CD8-positive, alpha-beta memory T cell (primary cell): ENCODE results near the gene FOXP4. TPM values are rescaled to one million over a fixed set of nuclear protein-coding genes. Genes with fewer than 3 reads are reported as not detected.

Experiments
- CTCF ChIA-PET: fragments of 350-600 bp; sonication (Branson Sonifier 250); formaldehyde crosslinking; loops from one replicate; lab custom pipeline; 2021; ENCODE audit warnings: antibody characterized with exemption; lab: Charles Lee
- POLR2A ChIA-PET: fragments of 350-600 bp; sonication (Branson Sonifier 250); formaldehyde crosslinking; loops from one replicate; lab custom pipeline; 2021; ENCODE audit warnings: antibody characterized with exemption; lab: Charles Lee
- DNase-seq, 5 donors: peaks; one replicate each; pipeline versions ENCODE4 v3.0.0 to v3.0.0-alpha.2; 2020 to 2022; ENCODE audit warnings: mixed read lengths in 1 of 5
- H3K27ac ChIP-seq: one replicate; pipeline ENCODE4 v1.7.0; 2013; ENCODE audit warnings: low read depth, mild to moderate bottlenecking, low read length, moderate library complexity
- H3K27me3 ChIP-seq: 2 replicates; pipeline ENCODE4 v1.7.0; 2013; ENCODE audit warnings: low read length, mild to moderate bottlenecking; ENCODE audit not compliant: insufficient read depth, poor library complexity, severe bottlenecking
- H3K36me3 ChIP-seq: 2 replicates; pipeline ENCODE4 v1.7.0; 2013; ENCODE audit warnings: mild to moderate bottlenecking, low read length, moderate library complexity; ENCODE audit not compliant: insufficient read depth
- H3K4me1 ChIP-seq: 2 replicates; pipeline ENCODE4 v1.7.0; 2013; ENCODE audit warnings: mild to moderate bottlenecking, low read length, moderate library complexity; ENCODE audit not compliant: insufficient read depth
- H3K4me3 ChIP-seq: 2 replicates; pipeline ENCODE4 v1.7.0; 2013; ENCODE audit warnings: mild to moderate bottlenecking, low read length
- H3K9me3 ChIP-seq: 2 replicates; pipeline ENCODE4 v1.7.0; 2013; ENCODE audit warnings: mild to moderate bottlenecking, low read length
- H3K27ac Mint-ChIP-seq, 8 donors: one replicate each; pipeline ENCODE4 v1.8.0; 2020 to 2021; ENCODE audit warnings: mixed read lengths in 8 of 8, mild to moderate bottlenecking in 6 of 8, inconsistent platforms in 3 of 8, moderate library complexity in 3 of 8
- H3K27me3 Mint-ChIP-seq, 2 donors: one replicate each; pipeline ENCODE4 v1.8.0; 2020 to 2021; ENCODE audit warnings: mixed read lengths in 2 of 2, mild to moderate bottlenecking in 1 of 2, moderate library complexity in 1 of 2
- H3K36me3 Mint-ChIP-seq, 3 donors: one replicate each; pipeline ENCODE4 v1.8.0; 2020 to 2021; ENCODE audit warnings: mixed read lengths in 3 of 3, inconsistent platforms in 1 of 3, mild to moderate bottlenecking in 1 of 3
- H3K4me1 Mint-ChIP-seq, 3 donors: one replicate each; pipeline ENCODE4 v1.8.0; 2020 to 2021; ENCODE audit warnings: mixed read lengths in 3 of 3, inconsistent platforms in 1 of 3, mild to moderate bottlenecking in 1 of 3
- H3K4me3 Mint-ChIP-seq, 7 donors: one replicate each; pipeline ENCODE4 v1.8.0; 2020 to 2021; ENCODE audit warnings: mixed read lengths in 7 of 7, mild to moderate bottlenecking in 6 of 7, moderate library complexity in 4 of 7, inconsistent platforms in 2 of 7
- H3K9me3 Mint-ChIP-seq, 5 donors: one replicate each; pipeline ENCODE4 v1.8.0; 2020 to 2022; ENCODE audit warnings: mixed read lengths in 5 of 5, mild to moderate bottlenecking in 3 of 5, moderate library complexity in 2 of 5, inconsistent platforms in 1 of 5
- polyA plus RNA-seq: library from polyadenylated mRNA; unstranded; fragments of 300-500 nt; fragmentation: Illumina TruSeq; gene quantifications from one replicate; pipeline ENCODE4 v1.2.3, GENCODE V29; 2021
- total RNA-seq, 2 experiments: library from RNA; stranded (reverse); gene quantifications; one replicate each; pipeline ENCODE4 v1.2.3, GENCODE V29; 2021

FOXP4 gene
- total and polyA plus RNA-seq, 3 experiments from 2014 or later: 1.6 to 22.3 (median 22.2) TPM

- Histone ChIP-seq H3K4me3 (no peak overlapping the region), H3K4me1 (peaks cover 42% of the 10 kb centered on the region), H3K9me3 (no peaks in the 10 kb centered on the region), H3K36me3 (no peaks in the 10 kb centered on the region), H3K27ac (no peak overlapping the region), H3K27me3 (peaks cover 23% of the 10 kb centered on the region)
- peaks cover 5 to 10% of the 10 kb centered on the region in 2 donors for H3K27me3 Mint-ChIP-seq
- H3K4me3 Mint-ChIP-seq: peak overlapping the region in 2 of 7 donors; percentile 66 to 82
- peak overlapping the region in 1 of 8 donors; percentile 36 for H3K27ac Mint-ChIP-seq
- H3K9me3 Mint-ChIP-seq: no peaks in the 10 kb centered on the region
- H3K4me1 Mint-ChIP-seq: peaks cover 24 to 35% (median 35%) of the 10 kb centered on the region in 3 donors
- DNase-seq: peak in 2 of 5 donors; percentile 39 to 45
- ChIA-PET POLR2A (interaction anchor here (0.6 to 1.2 kb wide), 2 partner anchors 15 to 267 kb away, joined by 3 to 6 read pairs; no protein-coding TSS in a partner anchor), CTCF (interaction anchor here (1.3 kb wide), 1 partner anchor 40 kb away, joined by 3 read pairs; no protein-coding TSS in a partner anchor)
- H3K36me3 Mint-ChIP-seq: peaks cover 2 to 6% (median 2%) of the 10 kb centered on the region in 3 donors
These were observed 289 bp downstream of the FOXP4 start for GRCh38 chr6:41546475-41546865.

GRCh38 chr6:41546866-41547798 is 951 bp downstream of the FOXP4 start:
- no peaks in the 10 kb centered on the region for H3K9me3 Mint-ChIP-seq
- CTCF ChIA-PET: interaction anchor here (1.3 kb wide), 2 partner anchors 17 to 40 kb away, joined by 3 read pairs; no protein-coding TSS in a partner anchor

GRCh38 chr6:41547799-41548097 is 1.6 kb downstream of the FOXP4 start:
- H3K36me3 Mint-ChIP-seq: peaks cover 3 to 10% (median 5%) of the 10 kb centered on the region in 3 donors
- Histone ChIP-seq H3K9me3 (no peaks in the 10 kb centered on the region), H3K4me3 (peak overlapping the region; percentile 79), H3K27ac (no peak overlapping the region), H3K27me3 (peaks cover 23% of the 10 kb centered on the region), H3K4me1 (peaks cover 42% of the 10 kb centered on the region), H3K36me3 (no peaks in the 10 kb centered on the region)
- H3K9me3 Mint-ChIP-seq: no peaks in the 10 kb centered on the region
- ChIA-PET POLR2A (no interaction called here), CTCF (interaction anchor here (1.3 kb wide), 2 partner anchors 16 to 39 kb away, joined by 3 read pairs; no protein-coding TSS in a partner anchor)
- peak overlapping the region in 6 of 8 donors; percentile 57 to 90 (median 79) for H3K27ac Mint-ChIP-seq
- no peak for DNase-seq
- H3K27me3 Mint-ChIP-seq: peaks cover 5 to 10% of the 10 kb centered on the region in 2 donors
- peaks cover 25 to 37% (median 37%) of the 10 kb centered on the region in 3 donors for H3K4me1 Mint-ChIP-seq
- H3K4me3 Mint-ChIP-seq: peak overlapping the region; percentile 91 to 97 (median 95)

More at GRCh38 chr6:41546866-41547798, 951 bp downstream of the FOXP4 start:
- Mint-ChIP-seq H3K27me3 (peaks cover 5 to 10% of the 10 kb centered on the region in 2 donors), H3K36me3 (peaks cover 3 to 10% (median 5%) of the 10 kb centered on the region in 3 donors), H3K27ac (peak overlapping the region; percentile 8 to 95 (median 87)), H3K4me1 (peaks cover 25 to 37% (median 37%) of the 10 kb centered on the region in 3 donors), H3K4me3 (peak overlapping the region; percentile 91 to 97 (median 95))
- peaks cover 42% of the 10 kb centered on the region for H3K4me1 ChIP-seq
- DNase-seq: peak in 4 of 5 donors; percentile 34 to 65 (median 39)
- H3K4me3 ChIP-seq: peak overlapping the region; percentile 79
- peak overlapping the region; percentile 31 for H3K27ac ChIP-seq
- H3K27me3 ChIP-seq: peaks cover 23% of the 10 kb centered on the region
- POLR2A ChIA-PET: interaction anchor here (0.6 to 1.2 kb wide), 3 partner anchors 14 to 268 kb away, joined by 3 to 6 read pairs (median 3); no protein-coding TSS in a partner anchor
- H3K36me3 ChIP-seq: no peaks in the 10 kb centered on the region
- H3K9me3 ChIP-seq: no peaks in the 10 kb centered on the region

GRCh38 chr6:41548098-41548840 is 2.1 kb downstream of the FOXP4 start:
- Mint-ChIP-seq H3K4me3 (peak overlapping the region; percentile 91 to 97 (median 95)), H3K27ac (peak overlapping the region in 7 of 8 donors; percentile 39 to 96 (median 80)), H3K36me3 (peaks cover 3 to 10% (median 5%) of the 10 kb centered on the region in 3 donors), H3K9me3 (no peaks in the 10 kb centered on the region), H3K27me3 (peaks cover 5 to 10% of the 10 kb centered on the region in 2 donors), H3K4me1 (peaks cover 25 to 37% (median 37%) of the 10 kb centered on the region in 3 donors)
- Histone ChIP-seq H3K4me3 (peak overlapping the region; percentile 79), H3K36me3 (no peaks in the 10 kb centered on the region), H3K9me3 (no peaks in the 10 kb centered on the region), H3K27me3 (peaks cover 23% of the 10 kb centered on the region), H3K27ac (no peak overlapping the region), H3K4me1 (peaks cover 42% of the 10 kb centered on the region)
- ChIA-PET CTCF (interaction anchor here (0.7 to 1.3 kb wide), 4 partner anchors 16 to 124 kb away, joined by 3 to 4 read pairs (median 3); no protein-coding TSS in a partner anchor), POLR2A (interaction anchor here (0.7 to 0.8 kb wide), 2 partner anchors 124 to 168 kb away, joined by 4 to 8 read pairs; no protein-coding TSS in a partner anchor)
- DNase-seq: peak in 4 of 5 donors; percentile 35 to 56 (median 48)

GRCh38 chr6:41548841-41549642 is 2.9 kb downstream of the FOXP4 start:
- Mint-ChIP-seq H3K4me1 (peaks cover 25 to 37% (median 37%) of the 10 kb centered on the region in 3 donors), H3K27ac (peak overlapping the region; percentile 51 to 96 (median 72)), H3K9me3 (no peaks in the 10 kb centered on the region), H3K4me3 (peak overlapping the region; percentile 84 to 97 (median 94)), H3K27me3 (peaks cover 6 to 10% of the 10 kb centered on the region in 2 donors), H3K36me3 (peaks cover 3 to 10% (median 5%) of the 10 kb centered on the region in 3 donors)
- no peak overlapping the region for H3K27ac ChIP-seq
- H3K4me3 ChIP-seq: no peak overlapping the region
- CTCF ChIA-PET: interaction anchor here (0.7 to 1.1 kb wide), 2 partner anchors 119 to 124 kb away, joined by 3 to 4 read pairs; no protein-coding TSS in a partner anchor
- H3K27me3 ChIP-seq: peaks cover 23% of the 10 kb centered on the region
- POLR2A ChIA-PET: interaction anchor here (0.7 to 0.8 kb wide), 2 partner anchors 124 to 168 kb away, joined by 4 to 8 read pairs; no protein-coding TSS in a partner anchor
- H3K4me1 ChIP-seq: peaks cover 42% of the 10 kb centered on the region
- H3K36me3 ChIP-seq: no peaks in the 10 kb centered on the region
- no peak for DNase-seq
- no peaks in the 10 kb centered on the region for H3K9me3 ChIP-seq

GRCh38 chr6:41549673-41550072 is 3.5 kb downstream of the FOXP4 start:
- Mint-ChIP-seq H3K27ac (peak overlapping the region in 2 of 8 donors; percentile 51 to 68), H3K9me3 (no peaks in the 10 kb centered on the region), H3K4me1 (peaks cover 25 to 37% (median 37%) of the 10 kb centered on the region in 3 donors), H3K4me3 (peak overlapping the region; percentile 12 to 95 (median 57)), H3K27me3 (peaks cover 6 to 10% of the 10 kb centered on the region in 2 donors), H3K36me3 (peaks cover 3 to 10% (median 5%) of the 10 kb centered on the region in 3 donors)
- Histone ChIP-seq H3K27ac (no peak overlapping the region), H3K4me3 (no peak overlapping the region), H3K27me3 (peaks cover 23% of the 10 kb centered on the region), H3K9me3 (no peaks in the 10 kb centered on the region), H3K4me1 (peaks cover 42% of the 10 kb centered on the region), H3K36me3 (no peaks in the 10 kb centered on the region)
- POLR2A ChIA-PET: no interaction called here
- CTCF ChIA-PET: no interaction called here
- no peak for DNase-seq
